ENCODE measurements around the gene FAM114A1. TPM values are rescaled to one million over a fixed set of nuclear protein-coding genes. Genes with fewer than 3 reads are reported as not detected.

Gene FAM114A1
- total and polyA plus RNA-seq, 2 of the 8 experiments (the other 6 are each of a cell fraction or from before 2014, with no cell fraction given) = 9.5 to 12.0 TPM

- Histone ChIP-seq H2BK20ac (ENCODE audit: low read length) (no peak overlapping the region), H3K23me2 (ENCODE audit: low read depth, low read length) (no peaks in the 10 kb centered on the region), H4K5ac (ENCODE audit: insufficient read length, low read depth, low read length) (no peak overlapping the region), H2BK5ac (ENCODE audit: low read depth, low read length) (no peak overlapping the region), H3K9ac (replicated peaks in 1 of 4; ENCODE audit: extremely low read depth in 1 of 4, low read depth in 3 of 4, low read length in 3 of 4) (no peak overlapping the region), H3K23ac (ENCODE audit: insufficient read length) (no peak overlapping the region), H3K79me1 (ENCODE audit: low read depth, low read length) (no peaks in the 10 kb centered on the region), H3K79me2 (ENCODE audit: control insufficient read depth in 1 of 2, insufficient read depth in 2 of 2, low read length in 2 of 2) (no peaks in the 10 kb centered on the region), H3K36me3 (ENCODE audit: control insufficient read depth in 2 of 4, insufficient read depth in 4 of 4, low read length in 3 of 4) (no peaks in the 10 kb centered on the region), H3K4me1 (replicated peaks in 1 of 4; ENCODE audit: control insufficient read depth in 3 of 4, insufficient read depth in 4 of 4, low read length in 3 of 4) (no peaks in the 10 kb centered on the region), H3K18ac (ENCODE audit: extremely low read depth, low read length) (no peak overlapping the region), H3K4ac (replicated peaks; ENCODE audit: insufficient read length, low read depth, low read length) (no peak overlapping the region), H4K20me1 (replicated peaks in 1 of 2; ENCODE audit: control insufficient read depth in 1 of 2, insufficient read depth in 2 of 2, low read length in 2 of 2) (no peaks in the 10 kb centered on the region), H3K27me3 (replicated peaks in 1 of 4; ENCODE audit: control insufficient read depth in 3 of 4, extremely low read depth in 1 of 4, insufficient read depth in 3 of 4, low read length in 3 of 4) (no peaks in the 10 kb centered on the region), H3K27ac (ENCODE audit: low read depth, low read length) (no peak overlapping the region), H4K91ac (replicated peaks; ENCODE audit: insufficient read length, low read length) (no peak overlapping the region), H2BK120ac (replicated peaks; ENCODE audit: low read depth, low read length) (no peak overlapping the region), H3K4me2 (ENCODE audit: insufficient read depth in 1 of 2, low read depth in 2 of 2, low read length in 2 of 2) (no peak overlapping the region), H3K14ac (ENCODE audit: insufficient read length) (no peak overlapping the region), H2AK5ac (ENCODE audit: low read depth, low read length) (no peak overlapping the region), H2AFZ (ENCODE audit: low read length) (no peak overlapping the region), H3K56ac (replicated peaks; ENCODE audit: insufficient read length, low read depth, low read length) (no peak overlapping the region), H2BK15ac (ENCODE audit: low read length) (no peak overlapping the region), H3K4me3 (ENCODE audit: extremely low read depth in 1 of 4, insufficient read depth in 2 of 4, low read depth in 3 of 4, low read length in 4 of 4) (no peak overlapping the region), H3K9me3 (ENCODE audit: insufficient read depth in 2 of 2, low read depth in 1 of 2, low read length in 1 of 2) (no peaks in the 10 kb centered on the region), H4K8ac (ENCODE audit: extremely low read depth, insufficient read depth, low read length) (no peak overlapping the region), H2BK12ac (ENCODE audit: low read depth, low read length) (no peak overlapping the region)
- 85% methylated on average over 5 of the region's 5 CpGs; no CpG with 5 or more reads in 1 of the 2 experiments for WGBS, 2 experiments (ENCODE audit: extremely low coverage in 1 of 2, insufficient coverage in 1 of 2, insufficient read length in 1 of 2, insufficient replicate concordance in 2 of 2, low coverage in 1 of 2, low lambda C conversion rate in 2 of 2, missing lambda C conversion rate in 1 of 2)
- TF ChIP-seq CEBPB (IDR thresholded peaks at IDR 0.05; ENCODE audit: low read depth, low read length) = no peak
- no peak for TF ChIP-seq RFX5 (IDR thresholded peaks at IDR 0.05; ENCODE audit: borderline replicate concordance, low read depth, low read length)
- TF ChIP-seq GTF2F1 (IDR thresholded peaks at IDR 0.05; ENCODE audit: borderline replicate concordance, low read depth, low read length) = no peak
- TF ChIP-seq ATF2 (IDR thresholded peaks at IDR 0.05; ENCODE audit: low read length) = no peak
- TF ChIP-seq POLR2A (IDR thresholded peaks at IDR 0.05; ENCODE audit: control extremely low read depth in 1 of 2, low read depth in 2 of 2, low read length in 2 of 2) = no peak
- no peak for TF ChIP-seq BACH1 (IDR thresholded peaks at IDR 0.05; ENCODE audit: low read length)
- TF ChIP-seq, protein P1, sequence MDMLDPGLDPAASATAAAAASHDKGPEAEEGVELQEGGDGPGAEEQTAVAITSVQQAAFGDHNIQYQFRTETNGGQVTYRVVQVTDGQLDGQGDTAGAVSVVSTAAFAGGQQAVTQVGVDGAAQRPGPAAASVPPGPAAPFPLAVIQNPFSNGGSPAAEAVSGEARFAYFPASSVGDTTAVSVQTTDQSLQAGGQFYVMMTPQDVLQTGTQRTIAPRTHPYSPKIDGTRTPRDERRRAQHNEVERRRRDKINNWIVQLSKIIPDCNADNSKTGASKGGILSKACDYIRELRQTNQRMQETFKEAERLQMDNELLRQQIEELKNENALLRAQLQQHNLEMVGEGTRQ (IDR thresholded peaks at IDR 0.05; ENCODE audit: low read length) = no peak
- TF ChIP-seq ZNF274 (IDR thresholded peaks at IDR 0.05; ENCODE audit: borderline replicate concordance, extremely low read depth, low read length) = no peak
- TF ChIP-seq HDAC6 (IDR thresholded peaks at IDR 0.05; ENCODE audit: low read depth, low read length) = no peak
- ChIA-PET CTCF (ENCODE audit: partially characterized antibody) (interaction anchor here (1.1 to 1.3 kb wide), 2 partner anchors 209 to 211 kb away, joined by 3 to 5 read pairs; no protein-coding TSS in a partner anchor), POLR2A (ENCODE audit: partially characterized antibody) (no interaction called here)
- FAIRE-seq (no peak), DNase-seq (ENCODE audit: low read depth in 1 of 2, low spot score in 2 of 2) (no peak)
Observed at GRCh38 chr4:38924353-38924752, 56.7 kb downstream of the FAM114A1 start.

Data from H1 (cell line).